ENCODE data around the gene IFNAR2. TPM values are rescaled to one million over a fixed set of nuclear protein-coding genes. Genes with fewer than 3 reads are reported as not detected.
"Not testable (repeated sequence)": the region's sequence is repeated elsewhere in the genome, so short reads cannot be mapped to it uniquely, and the experiment has no call there.

IFNAR2 gene
- total and polyA plus RNA-seq, 4 donors: 21.4 to 38.4 (median 27.5) TPM

- Histone ChIP-seq H3K27ac (ENCODE audit: low read depth in 1 of 2, low read length in 1 of 2) (peak overlapping the region in 1 of 2 donors; percentile 39), H3K9ac (ENCODE audit: insufficient read depth in 1 of 2, low read length in 2 of 2) (no peak overlapping the region), H3K4me3 (no peak overlapping the region), H3K9me3 (ENCODE audit: control insufficient read depth in 4 of 4, insufficient read depth in 3 of 4, low read length in 3 of 4) (no peaks in the 10 kb centered on the region), H3K4me1 (ENCODE audit: control insufficient read depth in 5 of 5, insufficient read depth in 5 of 5, low read length in 5 of 5) (peaks cover 0 to 16% (median 0%) of the 10 kb centered on the region in 5 donors), H3K36me3 (ENCODE audit: control insufficient read depth in 4 of 4, insufficient read depth in 4 of 4, low read length in 4 of 4) (peaks cover 0 to 2% (median 0%) of the 10 kb centered on the region in 4 donors), H3K27me3 (ENCODE audit: control insufficient read depth in 3 of 3, insufficient read depth in 3 of 3, low read length in 2 of 3) (no peaks in the 10 kb centered on the region)
- no peak for ATAC-seq (ENCODE audit: insufficient read depth, low FRiP score)
- no peak for DNase-seq
- no peak for TF ChIP-seq CTCF (IDR thresholded peaks at IDR 0.05; ENCODE audit: control extremely low read depth, extremely low read depth)
- 86 to 90% methylated on average over 4 of the region's 4 CpGs for WGBS, 2 donors
Measured at GRCh38 chr21:33238146-33238545, 8.4 kb downstream of the IFNAR2 start.

GRCh38 chr21:33238565-33239255 is 9.0 kb downstream of the IFNAR2 start:
- no peaks in the 10 kb centered on the region for H3K27me3 ChIP-seq (ENCODE audit: control insufficient read depth in 3 of 3, insufficient read depth in 3 of 3, low read length in 2 of 3)
- DNase-seq (no peak), ATAC-seq (ENCODE audit: insufficient read depth, low FRiP score) (no peak)
- no peak overlapping the region for H3K9ac ChIP-seq (ENCODE audit: insufficient read depth in 1 of 2, low read length in 2 of 2)
- no peaks in the 10 kb centered on the region for H3K9me3 ChIP-seq (ENCODE audit: control insufficient read depth in 4 of 4, insufficient read depth in 3 of 4, low read length in 3 of 4)
- peaks cover 0 to 16% (median 0%) of the 10 kb centered on the region in 5 donors for H3K4me1 ChIP-seq (ENCODE audit: control insufficient read depth in 5 of 5, insufficient read depth in 5 of 5, low read length in 5 of 5)
- H3K36me3 ChIP-seq (ENCODE audit: control insufficient read depth in 4 of 4, insufficient read depth in 4 of 4, low read length in 4 of 4): peaks cover 0 to 2% (median 0%) of the 10 kb centered on the region in 4 donors
- WGBS, 2 donors: 60 to 77% methylated on average over 7 of the region's 7 CpGs
- H3K4me3 ChIP-seq: no peak overlapping the region
- H3K27ac ChIP-seq (ENCODE audit: low read depth in 1 of 2, low read length in 1 of 2): no peak overlapping the region
- TF ChIP-seq CTCF (IDR thresholded peaks at IDR 0.05; ENCODE audit: control extremely low read depth, extremely low read depth): no peak

- not testable (repeated sequence) for H3K36me3 ChIP-seq (ENCODE audit: control insufficient read depth in 4 of 4, insufficient read depth in 4 of 4, low read length in 4 of 4); H3K27me3 ChIP-seq (ENCODE audit: control insufficient read depth in 3 of 3, insufficient read depth in 3 of 3, low read length in 2 of 3); DNase-seq; H3K27ac ChIP-seq (ENCODE audit: low read depth in 1 of 2, low read length in 1 of 2); H3K9me3 ChIP-seq (ENCODE audit: control insufficient read depth in 4 of 4, insufficient read depth in 3 of 4, low read length in 3 of 4); H3K4me3 ChIP-seq; H3K9ac ChIP-seq (ENCODE audit: insufficient read depth in 1 of 2, low read length in 2 of 2); ATAC-seq (ENCODE audit: insufficient read depth, low FRiP score)
- H3K4me1 ChIP-seq (ENCODE audit: control insufficient read depth in 5 of 5, insufficient read depth in 5 of 5, low read length in 5 of 5): peaks cover 0 to 16% (median 0%) of the 10 kb centered on the region in 5 donors
Measured at GRCh38 chr21:33239559-33240127, 9.9 kb downstream of the IFNAR2 start.

- Histone ChIP-seq H3K4me1 (ENCODE audit: control insufficient read depth in 5 of 5, insufficient read depth in 5 of 5, low read length in 5 of 5) (peaks cover 0 to 15% (median 0%) of the 10 kb centered on the region in 5 donors), H3K36me3 (ENCODE audit: control insufficient read depth in 4 of 4, insufficient read depth in 4 of 4, low read length in 4 of 4) (peaks cover 0 to 4% (median 3%) of the 10 kb centered on the region in 4 donors), H3K27ac (ENCODE audit: low read depth in 1 of 2, low read length in 1 of 2) (no peak overlapping the region), H3K9ac (ENCODE audit: insufficient read depth in 1 of 2, low read length in 2 of 2) (no peak overlapping the region), H3K9me3 (ENCODE audit: control insufficient read depth in 4 of 4, insufficient read depth in 3 of 4, low read length in 3 of 4) (no peaks in the 10 kb centered on the region), H3K27me3 (ENCODE audit: control insufficient read depth in 3 of 3, insufficient read depth in 3 of 3, low read length in 2 of 3) (no peaks in the 10 kb centered on the region), H3K4me3 (no peak overlapping the region)
- DNase-seq: no peak
- no peak for ATAC-seq (ENCODE audit: insufficient read depth, low FRiP score)
- 96 to 97% methylated on average over 2 of the region's 2 CpGs for WGBS, 2 donors
- TF ChIP-seq CTCF (IDR thresholded peaks at IDR 0.05; ENCODE audit: control extremely low read depth, extremely low read depth): no peak
Measured at GRCh38 chr21:33240404-33240803, 10.7 kb downstream of the IFNAR2 start.
